HG03460 (cell line): ENCODE measurements around the gene LRCH4.
"Not testable (repeated sequence)": the region's sequence is repeated elsewhere in the genome, so short reads cannot be mapped to it uniquely, and the experiment has no call there.

Experiments
- ATAC-seq: cut with Tn5 transposase; IDR thresholded peaks from one replicate; pipeline ENCODE4 v1.9.1; 2021; ENCODE audit not compliant: unreplicated experiment

Gene LRCH4

GRCh38 chr7:100568896-100569844, 16.8 kb downstream of the LRCH4 start:
- ATAC-seq = no peak

DNA sequence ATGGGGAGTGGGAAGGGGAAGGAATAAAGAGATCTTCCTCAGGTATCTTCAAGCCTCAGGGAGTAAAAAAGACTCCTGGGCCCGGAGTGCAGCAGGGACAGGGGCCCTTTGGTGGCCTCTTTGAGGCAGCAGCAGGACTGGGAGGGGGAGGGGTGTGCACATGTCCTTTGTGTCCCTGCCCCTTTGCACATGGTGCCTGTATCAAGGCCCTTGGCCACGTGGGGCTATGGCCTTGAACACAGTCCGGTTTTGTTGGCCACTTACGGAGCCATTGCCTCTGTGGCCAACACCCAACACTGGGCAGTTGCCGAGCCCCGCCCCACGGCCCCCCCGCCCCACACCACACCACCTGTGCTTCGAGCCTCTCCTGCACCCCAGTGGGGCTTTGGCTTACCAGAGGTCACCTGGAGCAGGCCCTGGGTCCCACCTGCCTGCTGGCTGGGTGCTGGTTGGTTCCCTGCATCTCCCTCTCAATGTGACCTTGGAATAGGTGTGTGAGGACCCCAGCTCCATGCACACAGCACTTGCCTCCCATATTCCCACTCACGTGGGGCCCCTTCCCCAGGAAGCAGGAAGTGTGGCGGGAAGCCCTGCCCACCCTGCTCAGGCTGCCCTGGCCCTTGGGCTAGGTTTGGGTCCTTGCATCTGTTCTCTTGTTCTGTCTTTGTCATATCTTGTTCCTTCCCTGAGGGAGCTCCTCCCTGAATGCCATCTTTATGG, 17.6 kb downstream of the LRCH4 start:
- no peak for ATAC-seq

GRCh38 chr7:100567751-100568175, 18.2 kb downstream of the LRCH4 start:
- no peak for ATAC-seq

GRCh38 chr7:100567031-100567730, 18.7 kb downstream of the LRCH4 start:
- ATAC-seq = no peak

- ATAC-seq = no peak
These were observed 19.9 kb downstream of the LRCH4 start for GRCh38 chr7:100566018-100566531.

- ATAC-seq = no peak
These were observed 20.8 kb downstream of the LRCH4 start for GRCh38 chr7:100565133-100565571.

GRCh38 chr7:100564405-100564804, 21.5 kb downstream of the LRCH4 start:
- ATAC-seq = not testable (repeated sequence)

GRCh38 chr7:100563809-100564400, 22.0 kb downstream of the LRCH4 start:
- no peak for ATAC-seq

DNA sequence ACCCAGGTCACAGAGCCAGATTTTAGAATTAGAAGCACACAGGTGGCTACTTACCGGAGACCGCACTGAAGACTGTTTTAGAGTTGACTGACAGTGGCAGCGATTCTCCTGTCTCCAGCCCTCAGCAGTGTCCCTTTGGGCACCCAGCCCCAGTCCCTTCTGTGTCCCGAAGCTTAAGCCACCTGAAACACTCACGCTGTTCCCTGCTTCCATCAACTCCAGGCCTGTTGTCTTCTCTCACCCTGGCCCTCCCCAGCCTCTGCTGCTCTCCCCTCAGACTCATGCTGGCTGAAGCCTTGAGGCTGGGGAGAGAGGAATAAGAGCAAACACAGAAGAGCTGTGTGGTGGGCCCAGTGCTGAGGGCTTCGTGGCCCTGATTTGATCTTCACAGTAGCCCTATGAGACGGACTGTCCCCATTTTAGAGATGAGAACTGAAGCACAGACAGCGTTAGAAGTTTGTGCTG, 22.8 kb downstream of the LRCH4 start:
- no peak for ATAC-seq

DNA sequence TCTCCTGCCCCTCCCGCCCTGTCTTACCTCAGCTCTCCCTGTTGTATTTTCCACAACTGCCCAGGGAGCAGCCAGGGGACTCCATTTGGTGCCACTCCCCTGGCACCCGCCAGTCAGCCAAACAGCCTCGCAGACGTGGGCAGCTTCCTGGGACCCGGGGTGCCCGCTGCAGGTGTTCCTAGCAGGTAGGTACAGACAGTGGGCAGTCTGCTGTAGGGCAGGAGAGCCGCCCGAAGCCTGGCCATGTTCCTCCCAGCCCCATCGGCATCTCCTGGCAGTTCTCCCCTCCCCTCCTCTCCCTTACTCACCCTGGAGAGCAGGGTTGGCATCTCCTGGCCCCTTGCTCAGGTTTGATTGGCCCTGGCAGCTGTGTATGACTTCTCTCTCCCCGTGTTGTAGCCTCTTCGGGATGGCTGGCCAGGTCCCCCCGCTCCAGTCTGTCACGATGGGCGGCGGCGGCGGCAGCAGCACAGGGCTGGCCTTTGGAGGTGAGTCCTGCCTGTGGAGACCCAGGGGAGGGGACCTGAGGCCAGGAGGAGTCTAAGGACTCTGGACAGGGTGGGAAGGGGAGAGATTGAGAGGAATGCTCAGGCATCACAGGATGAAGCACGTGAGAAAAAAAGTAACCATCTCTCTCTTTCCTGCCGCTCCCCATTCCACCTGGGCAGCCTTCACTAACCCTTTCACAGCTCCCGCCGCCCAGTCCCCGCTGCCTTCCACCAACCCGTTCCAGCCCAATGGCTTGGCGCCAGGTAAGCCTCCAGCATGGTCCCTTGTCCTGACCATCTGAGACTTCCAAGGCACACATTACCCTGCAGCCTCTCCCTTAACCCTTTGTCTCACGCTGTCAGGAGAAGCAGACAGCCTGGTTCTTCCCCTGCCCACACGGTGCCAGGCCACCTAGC, 23.5 kb downstream of the LRCH4 start:
- ATAC-seq = no peak

GRCh38 chr7:100561491-100562194, 24.3 kb downstream of the LRCH4 start:
- no peak for ATAC-seq

DNA sequence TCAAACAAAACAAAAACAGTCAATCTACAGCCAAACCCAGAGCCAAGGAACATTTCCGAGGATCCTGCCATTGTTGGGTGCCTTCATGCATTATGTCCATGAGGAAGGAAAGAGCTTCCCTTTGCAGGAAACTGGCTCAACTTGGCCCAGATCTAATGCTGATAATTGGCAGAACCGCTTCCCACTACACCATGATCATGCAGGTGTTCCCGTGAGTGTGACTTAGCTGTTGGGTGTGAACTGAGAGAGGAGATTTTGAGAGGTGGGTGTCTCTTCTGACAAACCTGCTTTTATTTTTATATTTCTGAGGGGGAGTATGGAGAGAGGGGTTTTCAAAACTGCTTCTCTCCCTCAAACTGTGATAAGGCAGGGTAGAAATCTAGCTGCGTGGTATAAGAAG, 26.8 kb downstream of the LRCH4 start:
- no peak for ATAC-seq

- ATAC-seq = no peak
These were observed 29.4 kb downstream of the LRCH4 start for GRCh38 chr7:100556541-100556940.

GRCh38 chr7:100555701-100556100, 30.2 kb downstream of the LRCH4 start:
- no peak for ATAC-seq

GRCh38 chr7:100553032-100553431, 32.9 kb downstream of the LRCH4 start:
- no peak for ATAC-seq

DNA sequence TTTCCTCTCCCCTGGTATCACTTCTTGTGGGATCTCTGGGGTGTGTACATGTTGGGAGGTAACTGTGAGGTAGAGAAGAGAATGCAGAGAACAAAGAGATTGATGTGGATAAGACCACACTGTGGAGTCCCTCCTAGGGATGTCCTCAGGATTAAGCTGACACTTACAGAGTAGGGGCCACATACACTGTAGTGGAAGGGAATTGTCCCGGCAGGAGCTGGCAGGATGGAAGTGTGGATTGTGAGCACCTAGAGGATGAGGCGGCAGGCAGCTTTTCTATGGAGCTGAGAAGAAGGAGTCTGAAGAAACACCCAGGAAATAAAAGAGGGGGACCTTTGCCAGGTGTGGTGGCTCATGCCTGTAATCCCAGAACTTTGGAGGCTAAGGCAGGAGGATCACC, 33.4 kb downstream of the LRCH4 start:
- no peak for ATAC-seq

- not testable (repeated sequence) for ATAC-seq
These were observed 37.5 kb downstream of the LRCH4 start for GRCh38 chr7:100548446-100548845.

- ATAC-seq = no peak
These were observed 38.1 kb downstream of the LRCH4 start for GRCh38 chr7:100547872-100548271.
